Adipose tissue (tissue), 3 donors: ENCODE data around the gene HTR1B. TPM values are rescaled to one million over a fixed set of nuclear protein-coding genes. Genes with fewer than 3 reads are reported as not detected.

Experiments
- H3K27ac ChIP-seq: one replicate; pipeline ENCODE4 v1.5.1; 2013; ENCODE audit warnings: low read depth, low read length
- WGBS, 3 donors: extraction: QIAGEN DNeasy Blood & Tissue Kit; methylation state at CpG; one replicate each; pipeline ENCODE4 v1.1.7; 2013; 5-methylcytosine and 5-hydroxymethylcytosine counted together
- polyA plus RNA-seq, 3 donors: library from polyadenylated mRNA; stranded (reverse); fragments of 200-250 nt; gene quantifications; one replicate each; pipeline ENCODE4 v1.2.3, GENCODE V29; 2013
- donor health status: healthy with polysubstance abuse.
- donor health status: Bipolar disorder and iron deficiency.
- donor health status: healthy.

The HTR1B gene
- polyA plus RNA-seq, 3 donors, result 0.25 TPM; not detected in 2

- WGBS, 3 donors, result 59 to 71% (median 70%) methylated on average over 1 of the region's 1 CpG
- H3K27ac ChIP-seq, result no peak overlapping the region
Observed at GRCh38 chr6:77458421-77458820, 4.9 kb downstream of the HTR1B start.

- no peak overlapping the region for H3K27ac ChIP-seq
- WGBS, 3 donors, result 18 to 24% (median 23%) methylated on average over 6 of the region's 6 CpGs
Observed at GRCh38 chr6:77457720-77458349, 5.5 kb downstream of the HTR1B start.

- H3K27ac ChIP-seq, result no peak overlapping the region
- 51 to 84% (median 57%) methylated on average over 5 of the region's 5 CpGs for WGBS, 3 donors
Observed at GRCh38 chr6:77456531-77457248, 6.6 kb downstream of the HTR1B start.

GRCh38 chr6:77455271-77455670 lies 8.0 kb downstream of the HTR1B start:
- no peak overlapping the region for H3K27ac ChIP-seq

GRCh38 chr6:77454386-77454785 lies 8.9 kb downstream of the HTR1B start:
- H3K27ac ChIP-seq, result no peak overlapping the region
- WGBS, 3 donors, result 81 to 93% (median 87%) methylated on average over 2 of the region's 2 CpGs

DNA sequence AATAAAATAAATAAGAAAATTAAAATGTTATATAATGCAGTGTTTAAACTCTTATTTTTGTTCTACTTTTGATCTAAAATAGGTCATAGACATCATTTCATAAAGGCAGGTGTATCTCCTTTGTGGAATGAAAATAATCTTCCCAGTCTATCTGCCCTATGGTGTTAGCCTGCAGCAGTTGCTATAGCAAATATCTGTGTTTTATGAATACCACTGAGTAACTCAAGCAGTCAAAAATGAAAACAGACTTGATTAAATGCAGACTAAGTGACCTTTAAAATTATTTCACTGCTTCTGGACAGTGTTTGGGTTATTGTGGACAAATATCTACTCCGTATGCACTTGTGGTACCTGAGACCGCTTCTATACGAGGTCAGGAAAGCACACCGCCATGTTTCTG lies 11.8 kb downstream of the HTR1B start:
- WGBS, 3 donors, result 88 to 94% (median 91%) methylated on average over 4 of the region's 4 CpGs
- H3K27ac ChIP-seq, result no peak overlapping the region

GRCh38 chr6:77450924-77451323 lies 12.4 kb downstream of the HTR1B start:
- H3K27ac ChIP-seq, result no peak overlapping the region

- WGBS, 3 donors, result 47 to 70% (median 53%) methylated on average over 3 of the region's 3 CpGs
- no peak overlapping the region for H3K27ac ChIP-seq
Observed at GRCh38 chr6:77448546-77448945, 14.7 kb downstream of the HTR1B start.

DNA sequence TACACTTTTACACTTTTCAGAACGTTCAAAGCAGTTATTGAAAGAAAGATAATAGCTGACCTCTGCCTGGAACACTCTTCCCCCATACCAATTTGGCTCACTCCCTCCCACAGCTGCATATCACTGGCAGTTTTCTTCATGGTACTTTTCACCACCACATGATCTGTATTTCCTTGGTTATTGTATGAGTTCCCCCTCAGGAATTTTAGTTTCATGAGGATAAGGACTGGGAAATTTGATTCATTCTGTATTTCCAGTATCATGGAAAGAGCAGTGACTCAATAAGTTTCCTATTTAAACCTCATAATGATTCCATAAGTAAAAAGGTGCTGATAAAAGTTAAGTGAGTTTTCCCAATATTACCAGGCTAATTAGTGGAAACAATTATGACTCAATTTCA lies 16.0 kb downstream of the HTR1B start:
- WGBS, 3 donors, result 10 to 33% (median 10%) methylated on average over 1 of the region's 1 CpG
- H3K27ac ChIP-seq, result no peak overlapping the region

GRCh38 chr6:77446249-77446648 lies 17.0 kb downstream of the HTR1B start:
- H3K27ac ChIP-seq, result no peak overlapping the region
- WGBS, 3 donors, result 76 to 89% (median 82%) methylated on average over 1 of the region's 1 CpG

DNA sequence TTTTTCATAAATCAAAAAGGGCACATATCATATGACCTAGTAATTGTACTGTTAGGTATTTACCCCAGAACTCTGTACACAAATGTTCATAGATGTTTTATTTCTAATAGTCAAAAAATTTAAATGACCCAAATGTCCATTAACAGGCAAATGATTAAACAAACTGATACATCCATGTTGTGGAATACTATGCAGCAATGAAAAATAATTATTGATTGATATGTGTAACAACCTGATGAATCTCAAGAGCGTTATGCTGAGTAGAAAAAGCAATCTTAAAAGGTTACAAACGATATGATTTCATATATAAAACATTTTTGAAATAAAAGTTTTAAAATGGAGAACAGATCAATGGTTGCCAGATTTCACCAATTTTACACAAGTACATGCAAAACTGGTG lies 18.1 kb downstream of the HTR1B start:
- H3K27ac ChIP-seq, result no peak overlapping the region
- 58 to 61% (median 61%) methylated on average over 2 of the region's 2 CpGs for WGBS, 3 donors

DNA sequence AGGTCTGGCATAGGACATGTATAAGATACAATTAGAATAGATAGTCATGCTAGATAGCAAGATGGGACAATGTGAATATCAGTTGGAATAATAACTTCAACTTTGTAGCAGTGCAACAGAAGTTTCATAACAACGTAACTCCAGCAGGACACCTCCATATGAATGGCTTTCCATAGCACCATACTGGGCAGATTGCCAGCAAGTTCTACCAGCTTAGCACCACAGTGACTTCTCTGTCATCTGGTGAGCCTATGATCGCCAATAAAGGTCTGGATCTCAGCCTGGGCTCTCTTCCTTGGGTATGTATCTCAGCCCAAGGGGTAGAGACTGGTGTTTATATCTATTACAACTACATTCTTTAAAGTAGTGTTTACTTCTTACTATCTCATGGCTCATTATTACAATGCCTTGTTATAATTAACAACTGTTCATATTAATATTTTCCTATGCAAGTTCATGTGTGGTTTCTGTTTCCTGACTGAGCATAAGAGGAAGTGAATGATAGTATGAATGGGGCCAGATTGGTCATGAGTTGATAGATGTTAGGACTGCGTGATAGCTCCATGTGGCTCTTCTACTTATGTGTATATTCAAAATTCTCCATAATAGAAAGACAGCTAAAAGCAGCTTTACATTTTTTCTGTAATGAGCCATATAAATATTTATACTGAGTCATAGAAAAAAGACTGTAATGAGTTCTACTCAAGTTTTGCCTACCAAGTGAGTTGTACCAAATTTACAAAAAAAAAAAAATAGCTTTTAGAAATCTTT lies 22.9 kb downstream of the HTR1B start:
- WGBS, 3 donors, result 72 to 84% (median 72%) methylated on average over 3 of the region's 3 CpGs
- H3K27ac ChIP-seq, result no peak overlapping the region

GRCh38 chr6:77433888-77434287 lies 29.4 kb downstream of the HTR1B start:
- 69 to 85% (median 70%) methylated on average over 4 of the region's 4 CpGs for WGBS, 3 donors
- H3K27ac ChIP-seq, result no peak overlapping the region

GRCh38 chr6:77430504-77430903 lies 32.8 kb downstream of the HTR1B start:
- H3K27ac ChIP-seq, result no peak overlapping the region
- WGBS, 3 donors, result 86 to 90% (median 86%) methylated on average over 3 of the region's 3 CpGs

GRCh38 chr6:77425671-77426070 lies 37.6 kb downstream of the HTR1B start:
- no peak overlapping the region for H3K27ac ChIP-seq

DNA sequence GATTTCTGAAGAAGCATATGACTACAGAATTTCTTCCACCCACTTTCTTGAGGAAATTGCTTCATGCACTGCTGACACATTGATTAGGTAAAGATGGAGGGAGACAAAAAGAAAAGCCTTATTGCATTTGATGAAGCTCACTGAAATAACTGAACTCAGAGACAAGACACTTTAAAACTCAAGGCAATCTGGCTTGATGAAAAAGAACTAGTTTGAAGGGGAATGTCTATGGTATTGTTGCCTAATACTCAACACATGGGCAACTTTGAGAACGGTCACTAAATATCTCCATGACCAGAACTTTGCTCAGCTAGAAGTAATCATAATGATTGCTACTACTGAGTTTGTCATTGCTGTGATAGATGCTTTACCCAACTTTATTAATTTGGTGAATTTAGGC lies 38.1 kb downstream of the HTR1B start:
- 0 to 84% (median 56%) methylated on average over 1 of the region's 1 CpG for WGBS, 3 donors
- no peak overlapping the region for H3K27ac ChIP-seq

- WGBS, 3 donors, result 80 to 84% (median 83%) methylated on average over 2 of the region's 2 CpGs
- H3K27ac ChIP-seq, result no peak overlapping the region
Observed at GRCh38 chr6:77424761-77425160, 38.5 kb downstream of the HTR1B start.

GRCh38 chr6:77416839-77417238 lies 46.5 kb downstream of the HTR1B start:
- 85 to 91% (median 88%) methylated on average over 2 of the region's 2 CpGs for WGBS, 3 donors
- no peak overlapping the region for H3K27ac ChIP-seq

DNA sequence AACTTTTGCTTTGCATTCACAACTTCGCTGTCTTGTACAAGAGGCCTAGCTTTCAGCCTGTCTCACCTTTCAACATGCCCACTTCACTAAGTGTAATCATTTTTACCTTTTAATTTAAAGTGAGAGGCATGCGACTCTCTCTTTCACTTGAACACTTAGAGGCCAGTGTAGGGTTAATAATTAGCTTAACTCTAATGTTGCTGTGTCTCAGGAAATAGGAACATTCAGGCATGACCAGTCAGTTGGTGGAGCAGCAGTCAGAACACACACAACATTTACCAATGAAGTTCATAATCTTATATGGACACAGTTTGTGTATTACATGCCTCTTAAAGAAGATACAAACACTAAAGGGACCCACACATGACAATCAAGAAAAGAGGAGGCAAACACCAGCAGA lies 47.6 kb downstream of the HTR1B start:
- WGBS, 3 donors, result 58 to 86% (median 81%) methylated on average over 2 of the region's 2 CpGs
- H3K27ac ChIP-seq, result no peak overlapping the region
